Naive thymus-derived CD4-positive, alpha-beta T cell (primary cell): Measurements from ENCODE around the gene EFCAB9. TPM values are rescaled to one million over a fixed set of nuclear protein-coding genes. Genes with fewer than 3 reads are reported as not detected.

Experiments
- ATAC-seq: fragments of 150-1000 bp; cut with Tn5 transposase; 2 replicates; pipeline ENCODE4 v1.10.0; 2021; ENCODE audit warnings: mild to moderate bottlenecking, moderate library complexity
- CTCF ChIA-PET: fragments of 350-600 bp; sonication (Branson Sonifier 250); formaldehyde crosslinking; loops from one replicate; lab custom pipeline; 2021; ENCODE audit warnings: antibody characterized with exemption; lab: Charles Lee
- POLR2A ChIA-PET: fragments of 350-600 bp; sonication (Branson Sonifier 250); formaldehyde crosslinking; loops from one replicate; lab custom pipeline; 2021; ENCODE audit warnings: antibody characterized with exemption, inconsistent platforms; lab: Charles Lee
- DNase-seq, 9 donors: peaks; one replicate each; pipeline versions ENCODE4 v3.0.0 to v3.0.0-alpha.2; 2020 to 2022; ENCODE audit warnings: mixed read lengths in 1 of 9
- H3K27ac ChIP-seq: one replicate; pipeline ENCODE4 v1.7.0; 2013; ENCODE audit warnings: mild to moderate bottlenecking, low read depth, low read length, moderate library complexity
- H3K27me3 ChIP-seq, 2 donors: one replicate each; pipeline ENCODE4 v1.7.0; 2013; ENCODE audit warnings: low read length in 2 of 2, mild to moderate bottlenecking in 2 of 2, moderate library complexity in 2 of 2; ENCODE audit not compliant: control insufficient read depth in 2 of 2, insufficient read depth in 2 of 2
- H3K36me3 ChIP-seq, 3 experiments: 1 replicate in 2 of 3; 2 replicates in 1 of 3; pipeline ENCODE4 v1.7.0; 2013; ENCODE audit warnings: low read length in 3 of 3, mild to moderate bottlenecking in 3 of 3, moderate library complexity in 1 of 3; ENCODE audit not compliant: insufficient read depth in 3 of 3, control insufficient read depth in 2 of 3
- H3K4me1 ChIP-seq, 2 donors: one replicate each; pipeline ENCODE4 v1.7.0; 2013; ENCODE audit warnings: low read length in 2 of 2, mild to moderate bottlenecking in 2 of 2, moderate library complexity in 1 of 2; ENCODE audit not compliant: control insufficient read depth in 2 of 2, insufficient read depth in 2 of 2
- H3K4me3 ChIP-seq: 2 replicates; pipeline ENCODE4 v1.7.0; 2013; ENCODE audit warnings: mild to moderate bottlenecking, low read length
- H3K9me3 ChIP-seq, 3 experiments: 1 replicate in 2 of 3; 2 replicates in 1 of 3; pipeline ENCODE4 v1.7.0; 2013; ENCODE audit warnings: low read length in 3 of 3; ENCODE audit not compliant: control insufficient read depth in 2 of 3
- H3K27ac Mint-ChIP-seq, 9 donors: one replicate each; pipeline ENCODE4 v1.8.0; 2020 to 2022; ENCODE audit warnings: mixed read lengths in 9 of 9, mild to moderate bottlenecking in 8 of 9, moderate library complexity in 5 of 9, inconsistent platforms in 2 of 9
- H3K27me3 Mint-ChIP-seq, 5 donors: one replicate each; pipeline ENCODE4 v1.8.0; 2021 to 2022; ENCODE audit warnings: mixed read lengths in 5 of 5, mild to moderate bottlenecking in 1 of 5
- H3K36me3 Mint-ChIP-seq, 5 donors: one replicate each; pipeline ENCODE4 v1.8.0; 2020 to 2022; ENCODE audit warnings: mixed read lengths in 5 of 5, mild to moderate bottlenecking in 3 of 5, inconsistent platforms in 1 of 5
- H3K4me1 Mint-ChIP-seq, 7 donors: one replicate each; pipeline ENCODE4 v1.8.0; 2020 to 2022; ENCODE audit warnings: mixed read lengths in 7 of 7, mild to moderate bottlenecking in 3 of 7, inconsistent platforms in 1 of 7
- H3K4me3 Mint-ChIP-seq, 10 donors: one replicate each; pipeline ENCODE4 v1.8.0; 2020 to 2022; ENCODE audit warnings: mild to moderate bottlenecking in 10 of 10, mixed read lengths in 10 of 10, moderate library complexity in 6 of 10, inconsistent platforms in 2 of 10
- H3K9me3 Mint-ChIP-seq, 11 donors: one replicate each; pipeline ENCODE4 v1.8.0; 2020 to 2022; ENCODE audit warnings: mixed read lengths in 11 of 11, mild to moderate bottlenecking in 4 of 11, inconsistent platforms in 1 of 11, moderate library complexity in 1 of 11
- intact Hi-C, 2 donors: fragments of 100-400 bp; cut with micrococcal nuclease; formaldehyde crosslinking; loops; one replicate each; pipeline ENCODE4 v1.15.1; 2023
- polyA plus RNA-seq, 2 donors: library from polyadenylated mRNA; unstranded; fragments of 300-500 nt; fragmentation: Illumina TruSeq; gene quantifications; one replicate each; pipeline ENCODE4 v1.2.3, GENCODE V29; 2021
- total RNA-seq, 6 experiments: library from RNA in 5 of 6; stranded (reverse) in 5 of 6; gene quantifications; 1 replicate in 5 of 6; 2 replicates in 1 of 6; pipeline ENCODE4 v1.2.3 and lab custom pipeline; 2021 to 2026

The EFCAB9 gene
- total and polyA plus RNA-seq, 7 experiments from 2014 or later: not detected

- Mint-ChIP-seq H3K27me3 (no peaks in the 10 kb centered on the region), H3K9me3 (peaks cover 0 to 9% (median 3%) of the 10 kb centered on the region in 11 donors), H3K4me1 (peaks cover 6 to 24% (median 17%) of the 10 kb centered on the region in 7 donors), H3K4me3 (peak overlapping the region in 2 of 10 donors; percentile 13 to 63), H3K27ac (peak overlapping the region in 6 of 9 donors; percentile 51 to 68 (median 59)), H3K36me3 (peaks cover 5 to 50% (median 40%) of the 10 kb centered on the region in 5 donors)
- Histone ChIP-seq H3K36me3 (no peaks in the 10 kb centered on the region), H3K4me3 (no peak overlapping the region), H3K9me3 (no peaks in the 10 kb centered on the region), H3K4me1 (no peaks in the 10 kb centered on the region), H3K27ac (no peak overlapping the region), H3K27me3 (no peaks in the 10 kb centered on the region)
- DNase-seq: peak in 1 of 9 donors; percentile 39
- ChIA-PET CTCF (no interaction called here), POLR2A (interaction anchor here (0.6 to 0.9 kb wide), 2 partner anchors 113 to 302 kb away, joined by 3 read pairs; no protein-coding TSS in a partner anchor)
- intact Hi-C loops: no loop called here
- no peak for ATAC-seq
Observed at GRCh38 chr5:172223901-172224873, 30.2 kb downstream of the EFCAB9 start.

- Mint-ChIP-seq H3K27me3 (no peaks in the 10 kb centered on the region), H3K36me3 (peaks cover 5 to 45% (median 37%) of the 10 kb centered on the region in 5 donors), H3K27ac (peak overlapping the region in 1 of 9 donors; percentile 38), H3K4me3 (no peak overlapping the region), H3K9me3 (peaks cover 0 to 4% (median 0%) of the 10 kb centered on the region in 11 donors), H3K4me1 (peaks cover 6 to 27% (median 17%) of the 10 kb centered on the region in 7 donors)
- H3K27me3 ChIP-seq: no peaks in the 10 kb centered on the region
- CTCF ChIA-PET: no interaction called here
- no peak for ATAC-seq
- no peak overlapping the region for H3K27ac ChIP-seq
- no peak overlapping the region for H3K4me3 ChIP-seq
- POLR2A ChIA-PET: interaction anchor here (0.9 kb wide), 1 partner anchor 114 kb away, joined by 3 read pairs; no protein-coding TSS in a partner anchor
- H3K9me3 ChIP-seq: no peaks in the 10 kb centered on the region
- no peak for DNase-seq
- no peaks in the 10 kb centered on the region for H3K4me1 ChIP-seq
- no peaks in the 10 kb centered on the region for H3K36me3 ChIP-seq
- intact Hi-C loops: no loop called here
Observed at GRCh38 chr5:172224996-172225395, 31.0 kb downstream of the EFCAB9 start.

GRCh38 chr5:172229904-172230303, 35.9 kb downstream of the EFCAB9 start:
- no peak overlapping the region for H3K27ac Mint-ChIP-seq
- ChIA-PET POLR2A (no interaction called here), CTCF (no interaction called here)
- H3K9me3 ChIP-seq: no peaks in the 10 kb centered on the region
- ATAC-seq (no peak), DNase-seq (no peak)
- no peaks in the 10 kb centered on the region for H3K27me3 Mint-ChIP-seq
- peaks cover 0 to 15% (median 0%) of the 10 kb centered on the region in 3 experiments for H3K36me3 ChIP-seq
- no peaks in the 10 kb centered on the region for H3K4me1 ChIP-seq
- intact Hi-C loops: no loop called here
- H3K36me3 Mint-ChIP-seq: peaks cover 0 to 40% (median 31%) of the 10 kb centered on the region in 5 donors
- H3K27ac ChIP-seq: no peak overlapping the region
- no peaks in the 10 kb centered on the region for H3K9me3 Mint-ChIP-seq
- peaks cover 0 to 13% (median 8%) of the 10 kb centered on the region in 7 donors for H3K4me1 Mint-ChIP-seq
- no peaks in the 10 kb centered on the region for H3K27me3 ChIP-seq
- H3K4me3 ChIP-seq: no peak overlapping the region
- H3K4me3 Mint-ChIP-seq: no peak overlapping the region

- Mint-ChIP-seq H3K27me3 (no peaks in the 10 kb centered on the region), H3K9me3 (no peaks in the 10 kb centered on the region), H3K4me3 (no peak overlapping the region), H3K36me3 (peaks cover 0 to 33% (median 25%) of the 10 kb centered on the region in 5 donors), H3K4me1 (peaks cover 19 to 45% (median 35%) of the 10 kb centered on the region in 7 donors), H3K27ac (peak overlapping the region in 2 of 9 donors; percentile 3 to 40)
- peaks cover 7 to 13% of the 10 kb centered on the region in 2 donors for H3K4me1 ChIP-seq
- no peak overlapping the region for H3K4me3 ChIP-seq
- no peaks in the 10 kb centered on the region for H3K27me3 ChIP-seq
- no peak overlapping the region for H3K27ac ChIP-seq
- CTCF ChIA-PET: no interaction called here
- no peak for DNase-seq
- no peak for ATAC-seq
- POLR2A ChIA-PET: no interaction called here
- intact Hi-C loops: no loop called here
- H3K36me3 ChIP-seq: peaks cover 0 to 15% (median 0%) of the 10 kb centered on the region in 3 experiments
- H3K9me3 ChIP-seq: no peaks in the 10 kb centered on the region
Observed at GRCh38 chr5:172234031-172234430, 40.1 kb downstream of the EFCAB9 start.

GRCh38 chr5:172235132-172235780, 41.3 kb downstream of the EFCAB9 start:
- Histone ChIP-seq H3K4me3 (no peak overlapping the region), H3K4me1 (peaks cover 7 to 13% of the 10 kb centered on the region in 2 donors), H3K36me3 (peaks cover 0 to 15% (median 0%) of the 10 kb centered on the region in 3 experiments), H3K9me3 (no peaks in the 10 kb centered on the region), H3K27ac (no peak overlapping the region), H3K27me3 (no peaks in the 10 kb centered on the region)
- Mint-ChIP-seq H3K4me3 (peak overlapping the region in 1 of 10 donors; percentile 5), H3K36me3 (peaks cover 0 to 28% (median 17%) of the 10 kb centered on the region in 5 donors), H3K9me3 (no peaks in the 10 kb centered on the region), H3K4me1 (peaks cover 26 to 49% (median 43%) of the 10 kb centered on the region in 7 donors), H3K27ac (peak overlapping the region in 4 of 9 donors; percentile 10 to 31 (median 20)), H3K27me3 (no peaks in the 10 kb centered on the region)
- DNase-seq (no peak), ATAC-seq (no peak)
- CTCF ChIA-PET: no interaction called here
- intact Hi-C loops: no loop called here
- POLR2A ChIA-PET: no interaction called here
